ENCODE measurements around the gene PIM3. TPM values are rescaled to one million over a fixed set of nuclear protein-coding genes. Genes with fewer than 3 reads are reported as not detected.
A peak's percentile ranks its signal among the peaks of the same experiment; 100 is the strongest.

The PIM3 gene
- total RNA-seq, 2 experiments from 2014 or later: 224 to 230 TPM

- Histone ChIP-seq H3K9me3 (ENCODE audit: control insufficient read depth in 1 of 2, insufficient read depth in 1 of 2, low read length in 2 of 2) (no peaks in the 10 kb centered on the region), H3K36me3 (ENCODE audit: insufficient read depth, low read length) (peaks cover 32% of the 10 kb centered on the region), H3K4me1 (ENCODE audit: insufficient read depth, low read length) (peaks cover 71% of the 10 kb centered on the region), H3K27ac (ENCODE audit: low read depth in 1 of 2, low read length in 2 of 2) (no peak overlapping the region), H3K4me3 (ENCODE audit: low read length) (no peak overlapping the region), H3K27me3 (ENCODE audit: control insufficient read depth in 1 of 2, insufficient read depth in 2 of 2, low read length in 2 of 2) (no peaks in the 10 kb centered on the region)
- POLR2A ChIA-PET: interaction anchor here (1.0 to 3.6 kb wide), 2 partner anchors 29 to 34 kb away, joined by 3 to 32 read pairs; no protein-coding TSS in a partner anchor
- H3K9me3 Mint-ChIP-seq: no peaks in the 10 kb centered on the region
- H3K4me1 Mint-ChIP-seq (ENCODE audit: low read depth): peaks cover 30% of the 10 kb centered on the region
- peaks cover 43% of the 10 kb centered on the region for H3K36me3 Mint-ChIP-seq (ENCODE audit: low read depth)
- H3K27ac Mint-ChIP-seq: peak overlapping the region; percentile 97
- TF ChIP-seq CTCF (IDR thresholded peaks at IDR 0.05): no peak
- ATAC-seq (ENCODE audit: poor library complexity): no peak
- no peaks in the 10 kb centered on the region for H3K27me3 Mint-ChIP-seq
- peak in 3 of 14 experiments; percentile 1 to 44 (median 33) for DNase-seq
- CTCF ChIA-PET: interaction anchor here (1.0 to 1.6 kb wide), 2 partner anchors 18 to 34 kb away, joined by 3 read pairs; no protein-coding TSS in a partner anchor
- intact Hi-C loops (cut with DNase I, micrococcal nuclease): loop anchor here in 1 of 2 experiments (2.0 kb wide), 1 partner anchor 17 kb away; no protein-coding TSS in a partner anchor
- H3K4me3 Mint-ChIP-seq: peak overlapping the region; percentile 38
Observed at GRCh38 chr22:49965091-49966040, 4.8 kb downstream of the PIM3 start.

GRCh38 chr22:49966041-49966773, 5.6 kb downstream of the PIM3 start:
- no peaks in the 10 kb centered on the region for H3K9me3 ChIP-seq (ENCODE audit: control insufficient read depth in 1 of 2, insufficient read depth in 1 of 2, low read length in 2 of 2)
- CTCF ChIA-PET: interaction anchor here (1.0 to 1.6 kb wide), 3 partner anchors 17 to 35 kb away, joined by 3 to 4 read pairs (median 3); no protein-coding TSS in a partner anchor
- H3K27me3 ChIP-seq (ENCODE audit: control insufficient read depth in 1 of 2, insufficient read depth in 2 of 2, low read length in 2 of 2): no peaks in the 10 kb centered on the region
- peaks cover 38% of the 10 kb centered on the region for H3K4me1 Mint-ChIP-seq (ENCODE audit: low read depth)
- DNase-seq: peak in 3 of 14 experiments; percentile 2 to 33 (median 26)
- H3K27ac ChIP-seq (ENCODE audit: low read depth in 1 of 2, low read length in 2 of 2): no peak overlapping the region
- no peak for TF ChIP-seq CTCF (IDR thresholded peaks at IDR 0.05)
- intact Hi-C loops (cut with DNase I, micrococcal nuclease): no loop called here
- peak overlapping the region; percentile 60 for H3K4me3 Mint-ChIP-seq
- no peak for ATAC-seq (ENCODE audit: poor library complexity)
- peaks cover 32% of the 10 kb centered on the region for H3K36me3 ChIP-seq (ENCODE audit: insufficient read depth, low read length)
- POLR2A ChIA-PET: interaction anchor here (1.1 to 3.6 kb wide), 4 partner anchors 30 to 127 kb away, joined by 3 to 32 read pairs (median 6); no protein-coding TSS in a partner anchor
- H3K9me3 Mint-ChIP-seq: no peaks in the 10 kb centered on the region
- H3K4me1 ChIP-seq (ENCODE audit: insufficient read depth, low read length): peaks cover 80% of the 10 kb centered on the region
- no peaks in the 10 kb centered on the region for H3K27me3 Mint-ChIP-seq
- H3K36me3 Mint-ChIP-seq (ENCODE audit: low read depth): peaks cover 48% of the 10 kb centered on the region
- H3K27ac Mint-ChIP-seq: peak overlapping the region; percentile 97
- no peak overlapping the region for H3K4me3 ChIP-seq (ENCODE audit: low read length)
